ENCODE results near the gene DIP2B.

Gene DIP2B

DNA sequence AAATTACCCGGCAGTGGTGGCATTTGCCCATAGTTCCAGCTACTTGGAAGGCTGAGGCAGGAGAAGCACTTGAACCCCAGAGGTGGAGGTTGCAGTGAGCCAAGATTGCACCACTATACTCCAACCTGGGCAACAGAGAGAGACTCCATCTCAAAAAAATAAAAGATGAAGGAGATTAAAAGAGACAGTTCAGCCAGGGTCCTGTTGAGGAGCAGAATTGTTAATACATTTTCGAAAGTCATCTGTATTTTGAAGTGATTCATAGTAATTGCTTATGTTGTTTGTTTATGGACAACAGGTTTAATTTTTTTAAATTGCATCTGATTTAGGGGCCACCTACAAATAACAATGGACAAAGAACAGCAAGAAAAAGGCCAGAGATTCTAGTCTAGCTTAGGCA, 112.9 kb downstream of the DIP2B start:
- H3K4me3 ChIP-seq (ENCODE audit: low read length), result no peak overlapping the region
- no peak for TF ChIP-seq CTCF (conservative IDR thresholded peaks at IDR 0.05; ENCODE audit: low read length)
- DNase-seq (ENCODE audit: low read depth), result no peak

DNA sequence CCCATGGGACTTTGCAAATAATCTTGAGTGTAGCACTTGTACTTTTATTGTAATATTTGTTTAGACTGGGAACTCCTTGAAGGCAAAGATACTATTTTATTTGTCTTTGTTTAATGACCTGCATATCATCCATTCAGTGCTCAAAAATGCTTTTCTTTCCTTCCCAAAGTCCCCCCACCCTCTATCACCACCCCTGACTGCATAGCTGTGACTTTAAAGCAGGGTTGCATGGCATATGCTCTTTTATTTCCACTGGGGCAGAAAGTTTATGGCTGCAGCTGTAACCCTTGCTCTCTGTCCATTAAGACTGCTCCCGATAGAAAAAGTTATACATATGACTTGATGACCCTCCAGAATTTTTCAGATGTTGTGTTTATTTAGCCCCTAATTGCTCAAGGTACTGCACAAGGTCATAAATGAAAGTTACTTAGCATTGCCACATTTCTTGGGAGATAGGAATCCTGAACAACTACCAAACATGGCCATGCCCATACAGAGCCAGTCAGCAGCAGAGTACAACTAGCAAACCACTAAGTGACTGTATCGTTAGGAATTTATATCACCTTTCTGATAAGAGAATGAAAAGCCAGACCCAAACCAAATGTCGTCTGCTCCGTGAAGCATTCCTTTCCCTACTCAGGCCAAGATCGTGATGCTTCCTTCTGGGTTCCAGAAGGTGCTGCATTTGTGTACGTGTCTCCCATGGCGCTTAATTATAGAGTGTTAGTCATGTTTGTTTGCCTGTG, 114.3 kb downstream of the DIP2B start:
- no peak for TF ChIP-seq CTCF (conservative IDR thresholded peaks at IDR 0.05; ENCODE audit: low read length)
- DNase-seq (ENCODE audit: low read depth), result no peak
- no peak overlapping the region for H3K4me3 ChIP-seq (ENCODE audit: low read length)

DNA sequence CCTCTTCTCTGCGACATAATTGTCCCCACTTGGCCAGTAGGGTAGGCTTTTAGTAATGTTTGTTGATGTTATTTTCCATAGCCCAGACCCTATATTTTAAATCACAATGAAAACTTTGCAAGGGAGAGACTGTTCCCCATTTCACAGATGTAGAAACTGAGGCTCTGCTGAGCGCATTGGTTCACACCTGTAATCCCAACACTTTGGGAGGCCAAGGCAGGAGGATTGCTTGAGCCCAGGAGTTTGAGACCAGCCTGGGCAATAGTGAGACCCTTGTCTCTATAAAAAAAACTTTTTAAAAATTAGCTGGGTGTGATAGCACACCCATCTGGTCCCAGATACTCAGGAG, 114.8 kb downstream of the DIP2B start:
- no peak overlapping the region for H3K4me3 ChIP-seq (ENCODE audit: low read length)

DNA sequence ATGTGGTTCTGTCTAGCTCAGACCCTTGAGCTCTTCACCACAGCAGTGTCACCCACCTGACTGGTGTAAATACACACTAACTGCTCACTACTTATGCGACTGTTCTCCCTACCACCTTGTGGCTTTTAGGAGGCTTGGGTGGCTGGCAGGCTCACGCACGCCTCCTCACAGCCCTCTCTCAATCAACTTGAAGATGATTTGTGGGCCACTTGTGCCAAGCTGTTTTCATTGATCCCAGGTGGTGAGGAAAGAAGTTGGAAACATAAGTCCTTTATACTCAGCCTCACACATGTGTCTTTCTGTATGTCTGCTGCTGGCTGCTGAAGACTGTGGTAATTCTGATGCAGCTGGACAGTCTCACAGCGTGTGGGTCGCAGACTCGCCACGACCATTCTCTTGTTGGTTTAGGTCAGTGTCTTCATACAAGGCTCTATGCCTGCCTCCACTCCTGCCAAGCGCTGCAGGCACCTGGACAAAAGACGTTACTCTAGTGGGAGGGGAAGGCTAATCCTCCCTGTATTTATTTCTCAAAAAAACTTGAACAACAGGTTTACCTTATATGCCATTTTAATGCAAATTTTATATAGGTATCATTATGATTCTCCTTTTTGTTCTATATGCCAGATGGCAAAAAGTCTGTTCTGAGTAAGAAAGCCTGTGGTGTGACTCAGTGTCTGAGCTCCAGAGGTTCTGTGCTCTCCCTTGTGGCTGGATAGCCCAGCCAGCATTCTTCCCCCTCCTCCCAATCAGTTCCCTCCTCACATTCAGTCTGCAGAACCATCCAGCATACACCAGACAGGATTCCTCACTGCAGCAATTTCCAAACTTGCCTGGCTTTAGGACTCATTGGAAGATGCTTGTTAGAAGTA, 115.6 kb downstream of the DIP2B start:
- peak; percentile 90 for DNase-seq (ENCODE audit: low read depth)
- H3K4me3 ChIP-seq (ENCODE audit: low read length), result no peak overlapping the region; the same call in 1 of the 2 replicates

More for the DNA sequence above, 114.8 kb downstream of the DIP2B start:
- TF ChIP-seq CTCF (conservative IDR thresholded peaks at IDR 0.05; ENCODE audit: low read length), result no peak
- DNase-seq (ENCODE audit: low read depth), result no peak

DNA sequence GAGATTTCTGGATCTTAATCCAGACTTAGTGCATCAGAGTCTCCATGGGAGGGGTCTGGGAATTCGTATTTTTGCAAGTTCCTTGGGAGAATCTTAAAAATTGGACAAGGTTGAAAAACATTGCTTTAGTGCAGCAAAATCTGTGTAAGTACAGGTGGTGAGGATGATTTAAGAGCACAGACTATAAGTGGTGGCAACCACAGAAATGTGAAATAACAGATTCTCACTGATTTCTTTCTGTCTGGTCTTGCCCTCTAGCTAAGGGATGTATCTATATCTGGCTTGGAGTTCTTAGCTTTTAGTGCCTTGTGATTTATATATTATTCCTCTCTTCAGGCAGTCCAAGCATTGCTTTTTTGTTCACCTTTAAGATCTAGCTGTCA, 116.2 kb downstream of the DIP2B start:
- DNase-seq (ENCODE audit: low read depth), result no peak
- TF ChIP-seq CTCF (conservative IDR thresholded peaks at IDR 0.05; ENCODE audit: low read length), result no peak
- no peak overlapping the region for H3K4me3 ChIP-seq (ENCODE audit: low read length)

More for the DNA sequence above, 115.6 kb downstream of the DIP2B start:
- TF ChIP-seq CTCF (conservative IDR thresholded peaks at IDR 0.05; ENCODE audit: low read length), result peak; percentile 31; the same call in 1 of the 2 replicates

GRCh38 chr12:50621399-50622300, 116.9 kb downstream of the DIP2B start:
- DNase-seq (ENCODE audit: low read depth), result no peak
- no peak for TF ChIP-seq CTCF (conservative IDR thresholded peaks at IDR 0.05; ENCODE audit: low read length)
- H3K4me3 ChIP-seq (ENCODE audit: low read length), result no peak overlapping the region

Measured in AG10803 (cell line).